GM21528 (cell line): ENCODE data around the gene INHBB.
"Not testable (repeated sequence)": the region's sequence is repeated elsewhere in the genome, so short reads cannot be mapped to it uniquely, and the experiment has no call there.

Source experiments
- ATAC-seq: cut with Tn5 transposase; IDR thresholded peaks from one replicate; pipeline ENCODE4 v1.9.1; 2021; ENCODE audit warnings: mild to moderate bottlenecking, moderate library complexity; ENCODE audit not compliant: unreplicated experiment, low FRiP score

INHBB gene

GRCh38 chr2:120376679-120377640, 31.0 kb downstream of the INHBB start:
- ATAC-seq, result no peak

- no peak for ATAC-seq
Observed at GRCh38 chr2:120378605-120379004, 32.7 kb downstream of the INHBB start.

- no peak for ATAC-seq
Observed at GRCh38 chr2:120379916-120380893, 34.3 kb downstream of the INHBB start.

GRCh38 chr2:120381192-120381591, 35.3 kb downstream of the INHBB start:
- no peak for ATAC-seq

GRCh38 chr2:120381661-120382060, 35.7 kb downstream of the INHBB start:
- ATAC-seq, result no peak

GRCh38 chr2:120382541-120383144, 36.7 kb downstream of the INHBB start:
- no peak for ATAC-seq

- ATAC-seq, result no peak
Observed at GRCh38 chr2:120383191-120383590, 37.3 kb downstream of the INHBB start.

- ATAC-seq, result no peak
Observed at GRCh38 chr2:120383631-120384340, 37.9 kb downstream of the INHBB start.

GRCh38 chr2:120384486-120385354, 38.8 kb downstream of the INHBB start:
- no peak for ATAC-seq

- ATAC-seq, result no peak
Observed at GRCh38 chr2:120385355-120386127, 39.6 kb downstream of the INHBB start.

- no peak for ATAC-seq
Observed at GRCh38 chr2:120388222-120389035, 42.5 kb downstream of the INHBB start.

- no peak for ATAC-seq
Observed at GRCh38 chr2:120389036-120389391, 43.1 kb downstream of the INHBB start.

GRCh38 chr2:120390381-120391055, 44.6 kb downstream of the INHBB start:
- no peak for ATAC-seq

- ATAC-seq, result not testable (repeated sequence)
Observed at GRCh38 chr2:120391382-120391781, 45.4 kb downstream of the INHBB start.

GRCh38 chr2:120391911-120392665, 46.2 kb downstream of the INHBB start:
- no peak for ATAC-seq

- no peak for ATAC-seq
Observed at GRCh38 chr2:120392923-120393322, 47.0 kb downstream of the INHBB start.
